ENCODE measurements around the gene NAGLU.

- TF ChIP-seq, protein P1, sequence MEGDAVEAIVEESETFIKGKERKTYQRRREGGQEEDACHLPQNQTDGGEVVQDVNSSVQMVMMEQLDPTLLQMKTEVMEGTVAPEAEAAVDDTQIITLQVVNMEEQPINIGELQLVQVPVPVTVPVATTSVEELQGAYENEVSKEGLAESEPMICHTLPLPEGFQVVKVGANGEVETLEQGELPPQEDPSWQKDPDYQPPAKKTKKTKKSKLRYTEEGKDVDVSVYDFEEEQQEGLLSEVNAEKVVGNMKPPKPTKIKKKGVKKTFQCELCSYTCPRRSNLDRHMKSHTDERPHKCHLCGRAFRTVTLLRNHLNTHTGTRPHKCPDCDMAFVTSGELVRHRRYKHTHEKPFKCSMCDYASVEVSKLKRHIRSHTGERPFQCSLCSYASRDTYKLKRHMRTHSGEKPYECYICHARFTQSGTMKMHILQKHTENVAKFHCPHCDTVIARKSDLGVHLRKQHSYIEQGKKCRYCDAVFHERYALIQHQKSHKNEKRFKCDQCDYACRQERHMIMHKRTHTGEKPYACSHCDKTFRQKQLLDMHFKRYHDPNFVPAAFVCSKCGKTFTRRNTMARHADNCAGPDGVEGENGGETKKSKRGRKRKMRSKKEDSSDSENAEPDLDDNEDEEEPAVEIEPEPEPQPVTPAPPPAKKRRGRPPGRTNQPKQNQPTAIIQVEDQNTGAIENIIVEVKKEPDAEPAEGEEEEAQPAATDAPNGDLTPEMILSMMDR (IDR thresholded peaks at IDR 0.05; ENCODE audit: poor library complexity) = no peak
- no peak for TF ChIP-seq EZH2 (IDR thresholded peaks at IDR 0.05; ENCODE audit: borderline replicate concordance)
- TF ChIP-seq EZH2phosphoT487 (IDR thresholded peaks at IDR 0.05; ENCODE audit: low read depth, severe bottlenecking, unreplicated experiment) = no peak
These were observed 22.4 kb upstream of the NAGLU start for GRCh38 chr17:42513686-42514085.
